MM.1S (cell line): ENCODE measurements around the gene JMJD7.

Experiments
- EZH2 ChIP-seq: fragments of 300-600 bp; sonication (generic); optimal IDR thresholded peaks from 2 replicates; pipeline ENCODE3; 2017; ENCODE audit warnings: low read depth, mild to moderate bottlenecking, antibody characterized with exemption, low read length, mixed read lengths
- TF ChIP-seq, protein P1 (sequence below): fragments of 300-600 bp; sonication (generic); IDR thresholded peaks from 2 replicates; pipeline ENCODE4 v1.5.1; 2016; ENCODE audit warnings: antibody characterized with exemption, low read length, mixed read lengths

DNA sequence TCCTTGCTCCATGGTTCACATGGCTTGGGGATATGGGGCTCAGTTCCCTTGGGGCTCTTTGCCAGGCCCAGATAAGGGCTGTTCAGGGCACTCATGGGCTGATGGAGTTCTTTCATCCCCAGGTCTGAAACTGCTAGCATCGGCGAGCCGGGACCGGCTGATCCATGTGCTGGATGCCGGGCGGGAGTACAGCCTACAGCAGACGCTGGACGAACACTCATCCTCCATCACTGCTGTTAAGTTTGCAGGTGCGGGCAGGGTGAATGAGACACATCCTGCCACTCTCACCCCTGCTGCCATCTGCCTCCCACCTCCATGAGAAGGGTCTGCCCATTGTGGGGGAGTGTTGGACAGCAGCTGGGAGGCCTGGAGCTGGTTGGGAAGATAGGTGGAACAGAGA is 11.1 kb upstream of the JMJD7 start:
- TF ChIP-seq, protein P1, sequence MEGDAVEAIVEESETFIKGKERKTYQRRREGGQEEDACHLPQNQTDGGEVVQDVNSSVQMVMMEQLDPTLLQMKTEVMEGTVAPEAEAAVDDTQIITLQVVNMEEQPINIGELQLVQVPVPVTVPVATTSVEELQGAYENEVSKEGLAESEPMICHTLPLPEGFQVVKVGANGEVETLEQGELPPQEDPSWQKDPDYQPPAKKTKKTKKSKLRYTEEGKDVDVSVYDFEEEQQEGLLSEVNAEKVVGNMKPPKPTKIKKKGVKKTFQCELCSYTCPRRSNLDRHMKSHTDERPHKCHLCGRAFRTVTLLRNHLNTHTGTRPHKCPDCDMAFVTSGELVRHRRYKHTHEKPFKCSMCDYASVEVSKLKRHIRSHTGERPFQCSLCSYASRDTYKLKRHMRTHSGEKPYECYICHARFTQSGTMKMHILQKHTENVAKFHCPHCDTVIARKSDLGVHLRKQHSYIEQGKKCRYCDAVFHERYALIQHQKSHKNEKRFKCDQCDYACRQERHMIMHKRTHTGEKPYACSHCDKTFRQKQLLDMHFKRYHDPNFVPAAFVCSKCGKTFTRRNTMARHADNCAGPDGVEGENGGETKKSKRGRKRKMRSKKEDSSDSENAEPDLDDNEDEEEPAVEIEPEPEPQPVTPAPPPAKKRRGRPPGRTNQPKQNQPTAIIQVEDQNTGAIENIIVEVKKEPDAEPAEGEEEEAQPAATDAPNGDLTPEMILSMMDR, result no peak
- TF ChIP-seq EZH2, result no peak
